Measurements from ENCODE around the gene RAD52.

The RAD52 gene

GRCh38 chr12:915090-915489 is 34.4 kb downstream of the RAD52 start:
- TF ChIP-seq CTCF (IDR thresholded peaks at IDR 0.05; ENCODE audit: borderline replicate concordance, insufficient read depth, low read depth, low read length), result no peak
- no peak overlapping the region for H3K4me3 ChIP-seq (ENCODE audit: low read depth, low read length)

- TF ChIP-seq CTCF (IDR thresholded peaks at IDR 0.05; ENCODE audit: borderline replicate concordance, insufficient read depth, low read depth, low read length), result no peak
- no peak overlapping the region for H3K4me3 ChIP-seq (ENCODE audit: low read depth, low read length)
Measured at GRCh38 chr12:913919-914698, 35.4 kb downstream of the RAD52 start.

GRCh38 chr12:912466-913235 is 36.8 kb downstream of the RAD52 start:
- TF ChIP-seq CTCF (IDR thresholded peaks at IDR 0.05; ENCODE audit: borderline replicate concordance, insufficient read depth, low read depth, low read length), result no peak
- H3K4me3 ChIP-seq (ENCODE audit: low read depth, low read length), result no peak overlapping the region

GRCh38 chr12:911191-911826 is 38.2 kb downstream of the RAD52 start:
- H3K4me3 ChIP-seq (ENCODE audit: low read depth, low read length), result no peak overlapping the region
- TF ChIP-seq CTCF (IDR thresholded peaks at IDR 0.05; ENCODE audit: borderline replicate concordance, insufficient read depth, low read depth, low read length), result no peak

- no peak for TF ChIP-seq CTCF (IDR thresholded peaks at IDR 0.05; ENCODE audit: borderline replicate concordance, insufficient read depth, low read depth, low read length)
- no peak overlapping the region for H3K4me3 ChIP-seq (ENCODE audit: low read depth, low read length)
Measured at GRCh38 chr12:910416-910815, 39.1 kb downstream of the RAD52 start.

- TF ChIP-seq CTCF (IDR thresholded peaks at IDR 0.05; ENCODE audit: borderline replicate concordance, insufficient read depth, low read depth, low read length), result no peak
Measured at GRCh38 chr12:909861-910260, 39.6 kb downstream of the RAD52 start.

More at GRCh38 chr12:909861-910260, 39.6 kb downstream of the RAD52 start:
- H3K4me3 ChIP-seq (ENCODE audit: low read depth, low read length), result no peak overlapping the region
